ENCODE results near the gene BCKDK.
"Not testable (repeated sequence)": the region's sequence is repeated elsewhere in the genome, so short reads cannot be mapped to it uniquely, and the experiment has no call there.

Gene BCKDK

GRCh38 chr16:31100876-31101641 lies 7.1 kb upstream of the BCKDK start:
- DNase-seq = not testable (repeated sequence)

- no peak for DNase-seq
Observed at GRCh38 chr16:31105677-31106213, 2.4 kb upstream of the BCKDK start.

GRCh38 chr16:31106509-31107464 lies 1.4 kb upstream of the BCKDK start:
- no peak for DNase-seq

- DNase-seq = peak; percentile 75
Observed at GRCh38 chr16:31107465-31107867, 720 bp upstream of the BCKDK start.

- DNase-seq = no peak
Observed at GRCh38 chr16:31108794-31109558, 790 bp downstream of the BCKDK start.

- DNase-seq = no peak
Observed at GRCh38 chr16:31109622-31110021, 1.4 kb downstream of the BCKDK start.

- DNase-seq = no peak
Observed at GRCh38 chr16:31110106-31111034, 2.2 kb downstream of the BCKDK start.

- no peak for DNase-seq
Observed at GRCh38 chr16:31111881-31112466, 3.8 kb downstream of the BCKDK start.

- no peak for DNase-seq
Observed at GRCh38 chr16:31112711-31113110, 4.5 kb downstream of the BCKDK start.

GRCh38 chr16:31113121-31114120 lies 5.2 kb downstream of the BCKDK start:
- no peak for DNase-seq

GRCh38 chr16:31114468-31114867 lies 6.3 kb downstream of the BCKDK start:
- DNase-seq = no peak

GRCh38 chr16:31117384-31118222 lies 9.4 kb downstream of the BCKDK start, which contains the start of gene KAT8:
Gene KAT8 (plus strand): TSS chr16:31117664. CDS start chr16:31117682, 18 bp downstream.
- peak; percentile 70 for DNase-seq

GRCh38 chr16:31118223-31119155 lies 10.3 kb downstream of the BCKDK start:
- no peak for DNase-seq

GRCh38 chr16:31120129-31120528 lies 11.9 kb downstream of the BCKDK start:
- no peak for DNase-seq

GRCh38 chr16:31125844-31126243 lies 17.7 kb downstream of the BCKDK start:
- DNase-seq = no peak

- no peak for DNase-seq
Observed at GRCh38 chr16:31127182-31127581, 19.0 kb downstream of the BCKDK start.

GRCh38 chr16:31128711-31129567 lies 20.8 kb downstream of the BCKDK start:
- no peak for DNase-seq

Data from NCI-H524 treated with DMSO at 0.1 percent for 48 hours (cell line).